IPS-15b (cell line): ENCODE measurements around the gene BSN.

ENCODE experiments used
- H3K27me3 ChIP-seq: one replicate; pipeline ENCODE4 v1.6.1; 2013; ENCODE audit warnings: low read length; ENCODE audit not compliant: control insufficient read depth, insufficient read depth
- H3K36me3 ChIP-seq: one replicate; pipeline ENCODE4 v1.6.1; 2013; ENCODE audit warnings: low read length; ENCODE audit not compliant: control insufficient read depth, insufficient read depth
- H3K4me1 ChIP-seq: one replicate; pipeline ENCODE4 v1.6.1; 2013; ENCODE audit warnings: mild to moderate bottlenecking, low read length; ENCODE audit not compliant: control insufficient read depth, insufficient read depth
- H3K4me3 ChIP-seq: one replicate; pipeline ENCODE4 v1.5.1; 2013; ENCODE audit warnings: low read depth, low read length
- H3K9ac ChIP-seq: one replicate; pipeline ENCODE4 v1.6.1; 2013; ENCODE audit warnings: low read depth, mild to moderate bottlenecking, low read length
- H3K9me3 ChIP-seq: one replicate; pipeline ENCODE4 v1.6.1; 2013; ENCODE audit warnings: mild to moderate bottlenecking, low read length; ENCODE audit not compliant: control insufficient read depth, insufficient read depth

Gene BSN

DNA sequence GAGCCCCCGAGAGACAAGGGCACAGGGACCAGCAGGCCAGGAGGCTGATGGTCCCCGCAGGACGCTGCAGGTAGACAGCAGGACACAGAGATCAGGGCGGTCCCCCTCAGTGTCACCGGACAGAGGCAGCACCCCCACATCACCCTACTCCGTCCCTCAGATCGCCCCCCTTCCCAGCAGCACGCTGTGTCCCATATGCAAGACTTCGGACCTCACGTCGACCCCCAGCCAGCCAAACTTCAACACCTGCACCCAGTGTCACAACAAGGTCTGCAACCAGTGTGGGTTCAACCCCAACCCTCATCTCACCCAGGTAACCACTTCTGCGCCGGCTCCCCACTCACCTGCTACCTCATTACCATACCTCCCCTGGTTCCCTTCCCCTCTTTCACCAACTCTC lies 70.8 kb downstream of the BSN start:
- no peak overlapping the region for H3K9ac ChIP-seq
- H3K27me3 ChIP-seq = no peaks in the 10 kb centered on the region
- no peaks in the 10 kb centered on the region for H3K9me3 ChIP-seq
- H3K36me3 ChIP-seq = no peaks in the 10 kb centered on the region
- no peaks in the 10 kb centered on the region for H3K4me1 ChIP-seq
- no peak overlapping the region for H3K4me3 ChIP-seq

- no peaks in the 10 kb centered on the region for H3K27me3 ChIP-seq
Measured at GRCh38 chr3:49626101-49626581, 71.9 kb downstream of the BSN start.

DNA sequence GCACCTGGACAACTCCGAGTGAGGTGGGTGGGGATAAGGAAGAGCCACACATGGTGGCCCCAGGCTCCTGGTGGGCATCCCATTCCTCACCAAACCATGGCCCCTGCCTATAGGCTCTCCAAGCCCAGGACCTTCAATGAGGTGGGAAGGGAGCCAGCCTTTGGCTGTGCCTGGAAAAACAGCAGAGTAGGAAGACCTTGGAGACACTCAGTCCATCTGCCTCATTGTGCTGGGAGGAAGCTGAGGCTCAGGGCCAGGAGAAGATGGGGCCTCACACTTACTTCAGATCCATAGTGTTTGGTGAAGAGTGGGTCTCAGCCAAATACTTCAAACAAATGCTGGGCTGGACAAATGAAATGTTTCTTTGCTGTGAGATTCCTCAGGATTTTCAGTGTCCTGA lies 72.5 kb downstream of the BSN start:
- no peak overlapping the region for H3K9ac ChIP-seq
- H3K4me3 ChIP-seq = no peak overlapping the region

More at GRCh38 chr3:49626101-49626581, 71.9 kb downstream of the BSN start:
- Histone ChIP-seq H3K9me3 (no peaks in the 10 kb centered on the region), H3K9ac (no peak overlapping the region), H3K4me3 (no peak overlapping the region), H3K4me1 (no peaks in the 10 kb centered on the region), H3K36me3 (no peaks in the 10 kb centered on the region)

DNA sequence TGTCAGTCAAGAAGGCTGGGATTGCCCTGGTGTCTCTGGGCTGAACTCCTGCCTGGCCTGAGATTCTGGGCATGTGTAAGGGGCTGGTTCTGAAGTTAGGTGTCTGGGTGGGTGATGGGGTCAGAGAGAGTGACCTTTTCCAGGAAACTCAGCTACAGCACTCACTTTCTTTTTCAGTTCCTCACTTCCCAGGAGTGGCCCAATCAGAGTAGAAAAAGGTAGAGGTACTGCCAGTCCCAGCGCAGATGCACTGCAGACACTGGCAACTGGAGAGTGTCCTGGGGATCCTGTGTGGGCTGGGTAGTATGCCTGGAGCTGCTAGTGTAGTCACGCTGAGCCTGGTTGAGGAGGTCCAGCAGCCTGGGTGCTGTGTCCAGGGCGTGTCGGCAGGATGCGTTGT lies 73.4 kb downstream of the BSN start:
- Histone ChIP-seq H3K36me3 (no peaks in the 10 kb centered on the region), H3K9me3 (no peaks in the 10 kb centered on the region), H3K27me3 (no peaks in the 10 kb centered on the region), H3K9ac (no peak overlapping the region), H3K4me1 (no peaks in the 10 kb centered on the region), H3K4me3 (no peak overlapping the region)

More for the DNA sequence above, 72.5 kb downstream of the BSN start:
- Histone ChIP-seq H3K36me3 (no peaks in the 10 kb centered on the region), H3K4me1 (no peaks in the 10 kb centered on the region), H3K9me3 (no peaks in the 10 kb centered on the region), H3K27me3 (no peaks in the 10 kb centered on the region)

DNA sequence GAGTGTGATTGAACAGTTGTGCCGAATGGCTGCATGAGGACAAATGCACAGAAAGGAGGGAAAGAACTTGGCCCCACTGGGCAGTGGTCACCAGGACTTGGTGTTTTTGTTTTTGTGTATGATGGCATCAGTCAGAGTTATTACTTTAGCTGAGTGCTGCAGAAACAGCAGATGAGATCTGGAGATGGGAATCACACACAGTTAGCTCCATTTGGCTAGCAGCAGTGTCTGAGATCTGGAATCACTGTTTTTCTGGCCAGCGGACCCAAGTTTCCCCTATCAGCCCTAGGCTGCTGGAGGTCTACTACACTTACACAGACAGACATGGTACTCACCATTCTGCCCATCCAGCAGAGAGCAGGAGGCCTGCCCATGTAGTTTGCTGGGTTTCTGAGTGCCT lies 74.0 kb downstream of the BSN start:
- no peaks in the 10 kb centered on the region for H3K9me3 ChIP-seq
- H3K9ac ChIP-seq = no peak overlapping the region
- H3K27me3 ChIP-seq = no peaks in the 10 kb centered on the region
- H3K36me3 ChIP-seq = no peaks in the 10 kb centered on the region
- H3K4me1 ChIP-seq = no peaks in the 10 kb centered on the region
- no peak overlapping the region for H3K4me3 ChIP-seq

DNA sequence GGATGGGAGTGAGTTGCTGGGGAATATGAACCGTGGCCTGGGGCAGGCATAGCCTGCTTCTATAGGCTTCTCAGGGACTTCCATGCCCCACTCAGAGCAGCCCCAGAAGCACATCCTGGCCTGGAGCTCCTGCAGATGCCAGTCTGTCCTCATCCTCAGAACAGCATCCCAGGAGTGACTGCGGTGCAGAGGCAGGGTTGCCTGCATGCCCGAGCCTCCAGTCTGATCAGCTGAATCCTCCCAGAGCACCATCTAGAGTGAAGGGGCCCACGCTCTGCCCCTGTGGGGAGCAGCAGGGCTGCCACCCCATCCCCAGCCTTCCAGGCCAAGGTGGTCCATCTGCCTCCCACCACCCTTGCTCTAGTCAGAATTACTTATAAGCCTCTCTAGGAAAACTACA lies 75.2 kb downstream of the BSN start:
- Histone ChIP-seq H3K4me3 (no peak overlapping the region), H3K9ac (no peak overlapping the region)

DNA sequence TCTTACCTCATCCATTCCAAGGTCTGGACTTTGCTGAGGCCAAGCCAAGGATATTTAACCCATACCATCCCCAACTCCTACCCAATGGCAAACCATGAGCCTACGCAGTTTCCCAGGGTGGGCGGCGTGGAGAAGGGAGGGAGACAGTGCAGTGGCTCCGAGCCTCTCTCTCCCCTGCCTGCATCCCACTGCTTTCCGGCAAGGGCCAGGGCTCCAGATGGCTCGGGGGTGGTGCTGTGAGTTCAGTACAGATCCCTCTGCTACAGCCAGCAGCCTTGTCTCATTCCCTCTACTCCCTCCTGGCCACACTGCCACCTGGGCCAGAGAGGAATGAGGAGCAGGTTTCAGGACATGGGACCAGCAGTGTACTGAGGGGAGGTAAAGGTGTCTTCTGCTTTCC lies 75.6 kb downstream of the BSN start:
- Histone ChIP-seq H3K9ac (no peak overlapping the region), H3K27me3 (no peaks in the 10 kb centered on the region), H3K4me3 (no peak overlapping the region)

More for the DNA sequence above, 75.2 kb downstream of the BSN start:
- H3K36me3 ChIP-seq = no peaks in the 10 kb centered on the region
- H3K27me3 ChIP-seq = no peaks in the 10 kb centered on the region
- H3K9me3 ChIP-seq = no peaks in the 10 kb centered on the region
- H3K4me1 ChIP-seq = no peaks in the 10 kb centered on the region

DNA sequence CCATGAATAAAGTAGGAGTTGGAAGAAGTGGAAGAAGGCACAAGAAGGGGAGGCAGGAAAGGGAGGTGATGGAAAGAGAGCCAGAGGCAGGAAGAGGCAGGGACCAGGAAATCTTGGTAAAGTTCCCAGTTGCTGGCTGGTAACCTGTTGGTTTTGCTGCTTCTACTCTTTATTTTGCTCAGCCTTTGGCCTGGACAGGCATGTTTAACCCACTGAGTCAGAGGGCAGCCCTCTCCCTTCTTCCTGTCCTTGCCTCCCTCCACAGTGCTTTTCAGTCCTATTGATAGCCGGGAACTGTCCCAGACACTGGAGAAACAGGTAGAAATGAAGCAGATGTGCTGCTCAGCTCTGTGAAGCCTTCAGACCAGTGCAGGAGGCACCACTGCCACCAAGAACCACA lies 76.5 kb downstream of the BSN start:
- Histone ChIP-seq H3K4me1 (no peaks in the 10 kb centered on the region), H3K27me3 (no peaks in the 10 kb centered on the region), H3K36me3 (no peaks in the 10 kb centered on the region), H3K9ac (no peak overlapping the region), H3K4me3 (no peak overlapping the region), H3K9me3 (no peaks in the 10 kb centered on the region)

More for the DNA sequence above, 75.6 kb downstream of the BSN start:
- H3K4me1 ChIP-seq = no peaks in the 10 kb centered on the region
- H3K9me3 ChIP-seq = no peaks in the 10 kb centered on the region
- H3K36me3 ChIP-seq = no peaks in the 10 kb centered on the region

DNA sequence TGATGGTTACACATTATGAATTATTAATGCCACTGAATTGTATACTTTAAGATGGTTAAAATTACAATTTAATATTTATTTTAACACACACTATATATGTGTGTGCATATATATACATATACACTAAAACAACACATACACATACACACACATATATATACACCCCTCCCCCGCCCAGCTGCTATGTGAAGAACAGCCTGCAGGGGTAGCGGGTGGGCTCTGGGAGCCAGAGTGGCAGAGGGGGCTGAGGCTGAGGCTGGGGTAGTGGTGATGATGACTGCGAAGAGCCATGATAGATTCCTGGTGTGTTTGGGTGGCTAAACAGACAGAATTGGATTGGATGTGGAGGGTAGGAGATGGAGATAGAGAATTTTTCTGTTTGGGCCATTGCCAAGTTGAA lies 80.5 kb downstream of the BSN start:
- H3K27me3 ChIP-seq = no peaks in the 10 kb centered on the region
- no peaks in the 10 kb centered on the region for H3K36me3 ChIP-seq
- no peak overlapping the region for H3K9ac ChIP-seq
- no peaks in the 10 kb centered on the region for H3K9me3 ChIP-seq
- no peak overlapping the region for H3K4me3 ChIP-seq
- no peaks in the 10 kb centered on the region for H3K4me1 ChIP-seq

DNA sequence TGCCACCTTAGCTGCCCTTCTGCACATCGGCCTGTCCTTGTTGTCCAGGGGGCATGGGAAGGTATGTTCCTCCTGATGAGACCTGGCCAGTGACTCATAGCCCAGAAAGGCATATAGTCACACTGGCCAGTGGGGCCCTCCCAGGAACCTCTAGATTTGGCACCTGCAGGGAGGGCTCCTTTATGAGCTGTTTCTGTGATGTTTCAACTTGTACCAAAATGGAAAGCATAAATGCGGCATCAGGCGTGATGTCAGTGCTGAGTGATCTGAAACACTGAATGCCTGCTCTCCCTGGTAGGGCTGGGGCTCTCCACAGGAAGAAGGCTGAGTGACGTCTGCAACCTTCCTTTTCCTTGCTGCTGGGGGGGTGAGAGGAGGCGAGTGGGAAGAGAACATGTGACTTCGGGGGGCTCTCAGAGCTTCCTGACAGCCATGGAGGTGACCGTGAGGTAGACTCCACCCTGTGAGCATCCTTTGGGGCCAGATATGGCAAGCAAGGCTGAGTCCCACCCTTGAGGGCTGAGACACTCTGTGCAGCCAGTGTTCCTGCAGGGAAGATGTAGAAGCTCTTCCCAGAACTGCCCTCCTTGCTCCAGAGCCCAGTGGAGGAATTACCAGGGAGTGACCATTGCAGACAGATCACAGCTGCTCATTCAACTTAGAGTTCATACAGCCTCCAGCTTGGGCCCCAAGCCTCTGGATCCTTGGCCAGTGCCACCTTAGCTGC lies 82.8 kb downstream of the BSN start:
- Histone ChIP-seq H3K9ac (no peak overlapping the region), H3K4me1 (no peaks in the 10 kb centered on the region), H3K27me3 (no peaks in the 10 kb centered on the region), H3K4me3 (no peak overlapping the region), H3K36me3 (no peaks in the 10 kb centered on the region), H3K9me3 (no peaks in the 10 kb centered on the region)

DNA sequence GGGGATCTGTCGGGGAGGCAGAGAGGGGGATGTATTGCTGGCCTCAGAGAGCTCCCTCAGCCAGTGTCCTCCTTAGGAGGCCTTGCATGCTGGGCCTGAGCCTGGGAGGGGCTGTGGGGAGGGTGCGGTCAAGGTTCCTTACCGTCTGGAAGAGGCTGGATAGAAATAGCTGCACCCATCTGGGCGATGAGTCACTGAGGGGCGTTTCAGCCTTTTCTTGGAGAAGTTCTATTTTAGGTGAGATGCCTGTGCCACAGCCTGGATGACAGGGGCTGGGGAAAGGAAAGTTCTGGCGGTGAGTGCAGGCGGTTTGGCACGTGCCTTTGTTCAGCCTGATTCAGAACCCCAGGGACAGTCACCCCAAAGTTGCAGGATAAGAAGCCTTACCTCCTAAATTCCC lies 84.2 kb downstream of the BSN start:
- Histone ChIP-seq H3K9ac (no peak overlapping the region), H3K36me3 (no peaks in the 10 kb centered on the region), H3K4me3 (no peak overlapping the region), H3K4me1 (no peaks in the 10 kb centered on the region), H3K9me3 (no peaks in the 10 kb centered on the region), H3K27me3 (no peaks in the 10 kb centered on the region)

GRCh38 chr3:49639551-49639950 lies 85.3 kb downstream of the BSN start:
- Histone ChIP-seq H3K4me3 (no peak overlapping the region), H3K36me3 (no peaks in the 10 kb centered on the region), H3K27me3 (no peaks in the 10 kb centered on the region), H3K9ac (no peak overlapping the region), H3K9me3 (no peaks in the 10 kb centered on the region), H3K4me1 (no peaks in the 10 kb centered on the region)
